GM19193 (cell line): ENCODE results near the gene DNAH8.

Experiments
- POLR2A ChIP-seq: IDR thresholded peaks from 4 replicates; pipeline ENCODE4 v1.6.1; 2011; ENCODE audit not compliant: insufficient read depth, insufficient read length; ENCODE audit errors: extremely low read depth

The DNAH8 gene

GRCh38 chr6:38871741-38872568 lies 156.8 kb downstream of the DNAH8 start:
- no peak for TF ChIP-seq POLR2A

DNA sequence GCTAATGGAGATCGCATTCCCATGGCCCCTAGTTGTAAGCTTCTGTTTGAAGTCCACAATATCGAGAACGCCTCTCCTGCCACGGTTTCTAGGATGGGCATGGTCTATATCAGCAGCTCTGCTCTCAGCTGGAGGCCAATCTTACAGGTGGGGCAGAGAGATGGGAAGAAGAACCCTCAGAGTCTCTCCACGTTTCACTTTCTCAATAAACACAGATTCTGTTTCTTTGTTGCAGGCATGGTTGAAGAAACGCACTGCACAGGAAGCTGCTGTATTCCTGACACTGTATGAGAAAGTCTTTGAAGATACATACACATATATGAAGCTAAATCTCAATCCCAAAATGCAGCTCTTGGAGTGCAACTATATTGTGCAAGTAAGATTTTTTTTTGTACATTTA lies 157.9 kb downstream of the DNAH8 start:
- TF ChIP-seq POLR2A: no peak

- TF ChIP-seq POLR2A: no peak
Measured at GRCh38 chr6:38876475-38876874, 161.4 kb downstream of the DNAH8 start.

DNA sequence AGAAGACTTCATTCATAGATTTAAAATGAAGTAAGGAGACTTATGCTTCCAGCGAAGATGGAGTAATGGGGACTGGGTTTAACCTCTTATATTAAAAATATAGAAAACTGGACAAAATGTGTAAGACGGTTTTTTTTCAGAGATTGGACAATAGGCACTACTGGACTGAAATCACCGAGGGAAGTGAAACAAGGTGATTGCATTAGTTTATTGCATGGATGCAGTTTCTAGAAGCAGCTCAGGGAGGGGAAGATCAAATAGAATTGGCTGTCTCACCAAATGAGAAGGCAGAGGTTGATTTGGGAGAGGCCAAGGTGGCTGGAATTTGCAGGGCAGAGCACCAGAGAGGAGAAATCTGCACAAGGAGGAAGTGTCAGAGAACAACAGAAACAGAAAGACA lies 162.6 kb downstream of the DNAH8 start:
- no peak for TF ChIP-seq POLR2A

- no peak for TF ChIP-seq POLR2A
Measured at GRCh38 chr6:38882157-38882556, 167.0 kb downstream of the DNAH8 start.

GRCh38 chr6:38897507-38897906 lies 182.4 kb downstream of the DNAH8 start:
- TF ChIP-seq POLR2A: no peak

GRCh38 chr6:38901802-38902522 lies 186.9 kb downstream of the DNAH8 start:
- no peak for TF ChIP-seq POLR2A

DNA sequence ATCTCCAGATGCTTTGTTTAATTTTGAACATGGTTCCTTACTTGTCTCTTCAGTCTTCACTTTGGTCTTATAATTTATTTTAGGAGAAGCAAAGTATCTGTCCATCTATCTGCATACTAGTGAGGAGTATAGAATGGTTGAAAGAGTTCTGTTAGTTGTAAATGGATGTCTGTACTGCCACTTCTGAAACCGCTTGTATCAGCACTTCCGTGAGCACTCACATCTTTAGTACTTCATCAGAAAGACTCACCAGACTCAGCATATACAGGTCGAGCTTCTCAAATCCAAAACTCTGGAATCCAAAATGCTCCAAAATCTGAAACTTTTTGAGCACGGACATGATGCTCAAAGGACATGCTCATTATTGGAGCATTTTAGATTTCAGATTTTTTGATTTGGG lies 191.5 kb downstream of the DNAH8 start:
- no peak for TF ChIP-seq POLR2A

GRCh38 chr6:38907264-38907663 lies 192.2 kb downstream of the DNAH8 start:
- TF ChIP-seq POLR2A: no peak

- no peak for TF ChIP-seq POLR2A
Measured at GRCh38 chr6:38909015-38909730, 194.1 kb downstream of the DNAH8 start.

- TF ChIP-seq POLR2A: no peak
Measured at GRCh38 chr6:38910207-38910606, 195.1 kb downstream of the DNAH8 start.

GRCh38 chr6:38912378-38912777 lies 197.3 kb downstream of the DNAH8 start:
- no peak for TF ChIP-seq POLR2A

GRCh38 chr6:38915205-38915925 lies 200.3 kb downstream of the DNAH8 start:
- no peak for TF ChIP-seq POLR2A

- no peak for TF ChIP-seq POLR2A
Measured at GRCh38 chr6:38924791-38925509, 209.8 kb downstream of the DNAH8 start.
